GM18907 (cell line): ENCODE data around the gene TLE7.
A peak's percentile ranks its signal among the peaks of the same experiment; 100 is the strongest.

Experiments used
- ATAC-seq: cut with Tn5 transposase; IDR thresholded peaks from one replicate; pipeline ENCODE4 v1.9.1; 2021; ENCODE audit warnings: mild to moderate bottlenecking, moderate library complexity; ENCODE audit not compliant: unreplicated experiment

TLE7 gene

GRCh38 chr16:71449020-71449419 is 7.2 kb upstream of the TLE7 start:
- ATAC-seq, result no peak

GRCh38 chr16:71448274-71448866 is 6.5 kb upstream of the TLE7 start:
- no peak for ATAC-seq

- ATAC-seq, result no peak
Observed at GRCh38 chr16:71443714-71444113, 1.9 kb upstream of the TLE7 start.

- ATAC-seq, result no peak
Observed at GRCh38 chr16:71441348-71442050, 355 bp downstream of the TLE7 start.

- no peak for ATAC-seq
Observed at GRCh38 chr16:71440669-71441347, 1.0 kb downstream of the TLE7 start.

- ATAC-seq, result no peak
Observed at GRCh38 chr16:71439523-71439922, 2.3 kb downstream of the TLE7 start.

- no peak for ATAC-seq
Observed at GRCh38 chr16:71436473-71436872, 5.4 kb downstream of the TLE7 start.

- no peak for ATAC-seq
Observed at GRCh38 chr16:71432906-71433305, 8.9 kb downstream of the TLE7 start.

GRCh38 chr16:71431991-71432390 is 9.9 kb downstream of the TLE7 start:
- ATAC-seq, result no peak

- ATAC-seq, result no peak
Observed at GRCh38 chr16:71431176-71431575, 10.7 kb downstream of the TLE7 start.

- no peak for ATAC-seq
Observed at GRCh38 chr16:71430744-71431143, 11.1 kb downstream of the TLE7 start.

GRCh38 chr16:71429581-71429980 is 12.3 kb downstream of the TLE7 start:
- ATAC-seq, result no peak

- ATAC-seq, result no peak
Observed at GRCh38 chr16:71428883-71429282, 13.0 kb downstream of the TLE7 start.

GRCh38 chr16:71428385-71428784 is 13.5 kb downstream of the TLE7 start:
- no peak for ATAC-seq

- no peak for ATAC-seq
Observed at GRCh38 chr16:71426880-71427615, 14.8 kb downstream of the TLE7 start.

GRCh38 chr16:71426069-71426879 is 15.6 kb downstream of the TLE7 start:
- ATAC-seq, result peak; percentile 50

GRCh38 chr16:71425746-71426068 is 16.1 kb downstream of the TLE7 start:
- ATAC-seq, result no peak

- no peak for ATAC-seq
Observed at GRCh38 chr16:71424626-71425025, 17.2 kb downstream of the TLE7 start.

GRCh38 chr16:71423865-71424264 is 18.0 kb downstream of the TLE7 start:
- ATAC-seq, result no peak

- no peak for ATAC-seq
Observed at GRCh38 chr16:71423016-71423415, 18.8 kb downstream of the TLE7 start.

GRCh38 chr16:71421911-71422310 is 19.9 kb downstream of the TLE7 start:
- no peak for ATAC-seq
